ENCODE data around the gene SYCP2.

Gene SYCP2

DNA sequence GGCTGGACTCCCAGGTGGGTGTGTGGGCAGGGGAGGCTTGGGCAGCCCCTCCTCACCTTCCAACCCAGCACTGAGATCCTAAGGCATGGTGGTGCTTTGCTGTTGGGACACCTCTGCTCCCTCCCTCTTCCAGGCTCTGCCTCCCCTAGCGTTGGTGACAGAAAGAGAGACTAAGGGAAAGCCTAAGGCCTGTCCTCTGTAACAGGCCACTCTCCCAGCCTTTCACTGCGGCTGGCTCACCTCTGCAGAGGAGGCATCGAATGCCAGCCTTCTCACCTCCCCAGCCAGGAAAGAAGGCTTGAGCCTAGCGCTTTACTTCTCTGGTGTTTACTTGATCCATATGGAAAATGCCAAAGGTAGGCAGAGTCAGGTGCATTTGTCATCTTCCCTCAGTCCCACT is 21.3 kb upstream of the SYCP2 start:
- H3K9ac ChIP-seq (ENCODE audit: low read length): no peak overlapping the region
- no peaks in the 10 kb centered on the region for H3K79me2 ChIP-seq (ENCODE audit: insufficient read depth, low read length)
- no peak overlapping the region for H2AFZ ChIP-seq (ENCODE audit: low read length)
- H3K4me1 ChIP-seq (ENCODE audit: insufficient read depth, low read length, severe bottlenecking): no peaks in the 10 kb centered on the region
- H4K20me1 ChIP-seq (ENCODE audit: insufficient read depth, low read length): no peaks in the 10 kb centered on the region
- no peaks in the 10 kb centered on the region for H3K9me3 ChIP-seq (ENCODE audit: low read length)
- H3K27me3 ChIP-seq (ENCODE audit: insufficient read depth, low read length): no peaks in the 10 kb centered on the region
- no peaks in the 10 kb centered on the region for H3F3A ChIP-seq (ENCODE audit: insufficient read depth, low read length)
- TF ChIP-seq CTCF (IDR thresholded peaks at IDR 0.05; ENCODE audit: low read length): no peak
- TF ChIP-seq EZH2 (IDR thresholded peaks at IDR 0.05; ENCODE audit: borderline replicate concordance, low read length): no peak
- no peaks in the 10 kb centered on the region for H3K9me2 ChIP-seq (ENCODE audit: low read depth, low read length)
- no peak overlapping the region for H3K27ac ChIP-seq (ENCODE audit: low read depth, low read length, poor library complexity, severe bottlenecking)
- no peaks in the 10 kb centered on the region for H3K36me3 ChIP-seq (ENCODE audit: insufficient read depth, low read length)
- no peak overlapping the region for H3K4me2 ChIP-seq (ENCODE audit: low read length)
- H3K4me3 ChIP-seq (ENCODE audit: low read depth, low read length, poor library complexity, severe bottlenecking): no peak overlapping the region

DNA sequence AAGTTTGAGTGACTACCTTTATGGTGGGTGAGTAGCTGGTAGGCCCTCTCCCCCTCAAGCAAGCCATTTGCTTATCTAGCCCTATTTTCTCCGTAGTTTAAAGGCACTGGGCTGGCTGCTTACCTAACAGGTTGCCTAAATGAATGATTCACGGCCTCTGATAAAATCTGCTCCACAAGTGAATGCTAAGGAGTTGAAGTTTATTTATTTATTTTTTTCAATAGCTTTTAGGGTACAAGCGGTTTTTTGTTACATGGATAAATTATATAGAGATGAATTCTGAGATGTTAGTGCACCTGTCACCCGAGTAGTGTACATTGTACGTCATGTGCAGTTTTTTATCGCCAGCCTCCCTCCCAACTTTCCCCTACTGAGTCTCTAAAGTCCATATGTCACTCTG is 16.5 kb upstream of the SYCP2 start:
- Histone ChIP-seq H3K4me1 (ENCODE audit: insufficient read depth, low read length, severe bottlenecking) (peaks cover 14% of the 10 kb centered on the region), H3F3A (ENCODE audit: insufficient read depth, low read length) (no peaks in the 10 kb centered on the region), H2AFZ (ENCODE audit: low read length) (no peak overlapping the region), H3K79me2 (ENCODE audit: insufficient read depth, low read length) (no peaks in the 10 kb centered on the region), H3K27me3 (ENCODE audit: insufficient read depth, low read length) (no peaks in the 10 kb centered on the region), H3K27ac (ENCODE audit: low read depth, low read length, poor library complexity, severe bottlenecking) (no peak overlapping the region), H3K9ac (ENCODE audit: low read length) (no peak overlapping the region), H3K4me3 (ENCODE audit: low read depth, low read length, poor library complexity, severe bottlenecking) (no peak overlapping the region), H4K20me1 (ENCODE audit: insufficient read depth, low read length) (no peaks in the 10 kb centered on the region), H3K36me3 (ENCODE audit: insufficient read depth, low read length) (0 out of 2 replicates have a peak, but pooled peaks cover 3% of the 10 kb centered on the region), H3K9me2 (ENCODE audit: low read depth, low read length) (no peaks in the 10 kb centered on the region), H3K4me2 (ENCODE audit: low read length) (no peak overlapping the region), H3K9me3 (ENCODE audit: low read length) (no peaks in the 10 kb centered on the region)
- no peak for TF ChIP-seq EZH2 (IDR thresholded peaks at IDR 0.05; ENCODE audit: borderline replicate concordance, low read length)
- no peak for TF ChIP-seq CTCF (IDR thresholded peaks at IDR 0.05; ENCODE audit: low read length)

GRCh38 chr20:59948828-59949720 is 15.6 kb upstream of the SYCP2 start:
- H3K27me3 ChIP-seq (ENCODE audit: insufficient read depth, low read length): no peaks in the 10 kb centered on the region
- H3K79me2 ChIP-seq (ENCODE audit: insufficient read depth, low read length): no peaks in the 10 kb centered on the region
- no peak overlapping the region for H2AFZ ChIP-seq (ENCODE audit: low read length)
- no peaks in the 10 kb centered on the region for H3F3A ChIP-seq (ENCODE audit: insufficient read depth, low read length)
- no peaks in the 10 kb centered on the region for H4K20me1 ChIP-seq (ENCODE audit: insufficient read depth, low read length)
- H3K4me1 ChIP-seq (ENCODE audit: insufficient read depth, low read length, severe bottlenecking): peaks cover 14% of the 10 kb centered on the region
- H3K9me2 ChIP-seq (ENCODE audit: low read depth, low read length): no peaks in the 10 kb centered on the region
- peak overlapping the region; percentile 51 for H3K27ac ChIP-seq (ENCODE audit: low read depth, low read length, poor library complexity, severe bottlenecking)
- peak; percentile 74 for TF ChIP-seq CTCF (IDR thresholded peaks at IDR 0.05; ENCODE audit: low read length)
- TF ChIP-seq EZH2 (IDR thresholded peaks at IDR 0.05; ENCODE audit: borderline replicate concordance, low read length): no peak
- peak overlapping the region; percentile 41 for H3K4me2 ChIP-seq (ENCODE audit: low read length)
- no peaks in the 10 kb centered on the region for H3K9me3 ChIP-seq (ENCODE audit: low read length)
- no peak overlapping the region for H3K9ac ChIP-seq (ENCODE audit: low read length)
- H3K4me3 ChIP-seq (ENCODE audit: low read depth, low read length, poor library complexity, severe bottlenecking): peak overlapping the region; percentile 14
- peaks cover 12% of the 10 kb centered on the region for H3K36me3 ChIP-seq (ENCODE audit: insufficient read depth, low read length)
